ENCODE measurements around the gene RANBP9. TPM values are rescaled to one million over a fixed set of nuclear protein-coding genes. Genes with fewer than 3 reads are reported as not detected.

RANBP9 gene
- total RNA-seq, 1 experiment from 2014 or later, result 25.8 TPM

- Histone ChIP-seq H3K4me2 (ENCODE audit: low read length) (no peak overlapping the region), H2AFZ (ENCODE audit: low read length) (no peak overlapping the region), H3K27ac (ENCODE audit: low read length) (no peak overlapping the region), H3K9me2 (replicated peaks; ENCODE audit: low read length) (no peaks in the 10 kb centered on the region), H3K36me3 (ENCODE audit: low read depth, low read length) (peaks cover 36% of the 10 kb centered on the region), H3F3A (ENCODE audit: low read length, unreplicated experiment) (no peaks in the 10 kb centered on the region), H3K27me3 (ENCODE audit: low read length) (no peaks in the 10 kb centered on the region), H3K4me3 (ENCODE audit: low read length) (no peak overlapping the region), H3K79me2 (ENCODE audit: low read length) (peaks cover 90% of the 10 kb centered on the region), H3K9me3 (ENCODE audit: low read length) (0 out of 2 replicates have a peak, but pooled peaks cover 12% of the 10 kb centered on the region), H4K20me1 (ENCODE audit: low read length) (no peaks in the 10 kb centered on the region), H3K4me1 (ENCODE audit: insufficient read depth, low read length) (no peaks in the 10 kb centered on the region), H3K9ac (ENCODE audit: low read length) (no peak overlapping the region)
- POLR2A ChIA-PET (ENCODE audit: unreplicated experiment), result no interaction called here
- ATAC-seq, result no peak
- no TSS peak for BruUV-seq (replicated peaks)
- CTCF ChIA-PET, result no interaction called here
- no peak for DNase-seq
- intact Hi-C loops (cut with micrococcal nuclease), result no loop called here
- TF ChIP-seq EZH2phosphoT487 (IDR thresholded peaks at IDR 0.05; ENCODE audit: borderline replicate concordance, low read length) (no peak), CTCF (conservative IDR thresholded peaks at IDR 0.05; ENCODE audit: low read depth, low read length) (no peak), EZH2 (IDR thresholded peaks at IDR 0.05; ENCODE audit: low read length, unreplicated experiment) (no peak)
Observed at GRCh38 chr6:13681305-13682061, 30.2 kb downstream of the RANBP9 start.

GRCh38 chr6:13680448-13680968 is 31.1 kb downstream of the RANBP9 start:
- Histone ChIP-seq H3K4me3 (ENCODE audit: low read length) (no peak overlapping the region), H3K4me2 (ENCODE audit: low read length) (no peak overlapping the region), H3K27me3 (ENCODE audit: low read length) (no peaks in the 10 kb centered on the region), H2AFZ (ENCODE audit: low read length) (no peak overlapping the region), H4K20me1 (ENCODE audit: low read length) (no peaks in the 10 kb centered on the region), H3F3A (ENCODE audit: low read length, unreplicated experiment) (no peaks in the 10 kb centered on the region), H3K4me1 (ENCODE audit: insufficient read depth, low read length) (no peaks in the 10 kb centered on the region), H3K9me3 (ENCODE audit: low read length) (0 out of 2 replicates have a peak, but pooled peaks cover 12% of the 10 kb centered on the region), H3K79me2 (ENCODE audit: low read length) (peaks cover 96% of the 10 kb centered on the region), H3K9me2 (replicated peaks; ENCODE audit: low read length) (no peaks in the 10 kb centered on the region), H3K36me3 (ENCODE audit: low read depth, low read length) (peaks cover 36% of the 10 kb centered on the region), H3K9ac (ENCODE audit: low read length) (no peak overlapping the region), H3K27ac (ENCODE audit: low read length) (no peak overlapping the region)
- ChIA-PET POLR2A (ENCODE audit: unreplicated experiment) (no interaction called here), CTCF (no interaction called here)
- no TSS peak for BruUV-seq (replicated peaks)
- DNase-seq (no peak), ATAC-seq (no peak)
- intact Hi-C loops (cut with micrococcal nuclease), result no loop called here
- TF ChIP-seq CTCF (conservative IDR thresholded peaks at IDR 0.05; ENCODE audit: low read depth, low read length) (no peak), EZH2 (IDR thresholded peaks at IDR 0.05; ENCODE audit: low read length, unreplicated experiment) (no peak), EZH2phosphoT487 (IDR thresholded peaks at IDR 0.05; ENCODE audit: borderline replicate concordance, low read length) (no peak)

- Histone ChIP-seq H3K9me3 (ENCODE audit: low read length) (0 out of 2 replicates have a peak, but pooled peaks cover 12% of the 10 kb centered on the region), H3F3A (ENCODE audit: low read length, unreplicated experiment) (no peaks in the 10 kb centered on the region), H2AFZ (ENCODE audit: low read length) (no peak overlapping the region), H3K4me2 (ENCODE audit: low read length) (no peak overlapping the region), H4K20me1 (ENCODE audit: low read length) (no peaks in the 10 kb centered on the region), H3K9ac (ENCODE audit: low read length) (no peak overlapping the region), H3K4me1 (ENCODE audit: insufficient read depth, low read length) (no peaks in the 10 kb centered on the region), H3K36me3 (ENCODE audit: low read depth, low read length) (peaks cover 36% of the 10 kb centered on the region), H3K9me2 (replicated peaks; ENCODE audit: low read length) (no peaks in the 10 kb centered on the region), H3K27ac (ENCODE audit: low read length) (no peak overlapping the region), H3K27me3 (ENCODE audit: low read length) (no peaks in the 10 kb centered on the region), H3K79me2 (ENCODE audit: low read length) (peaks cover 95% of the 10 kb centered on the region), H3K4me3 (ENCODE audit: low read length) (no peak overlapping the region)
- BruUV-seq (replicated peaks), result no TSS peak
- ATAC-seq, result no peak
- ChIA-PET CTCF (no interaction called here), POLR2A (ENCODE audit: unreplicated experiment) (no interaction called here)
- TF ChIP-seq EZH2 (IDR thresholded peaks at IDR 0.05; ENCODE audit: low read length, unreplicated experiment) (no peak), CTCF (conservative IDR thresholded peaks at IDR 0.05; ENCODE audit: low read depth, low read length) (no peak), EZH2phosphoT487 (IDR thresholded peaks at IDR 0.05; ENCODE audit: borderline replicate concordance, low read length) (no peak)
- no peak for DNase-seq
- intact Hi-C loops (cut with micrococcal nuclease), result no loop called here
Observed at GRCh38 chr6:13679996-13680395, 31.6 kb downstream of the RANBP9 start.
